Psoas muscle (tissue), 8 donors: ENCODE measurements around the gene FLNC. TPM values are rescaled to one million over a fixed set of nuclear protein-coding genes. Genes with fewer than 3 reads are reported as not detected.

ENCODE experiments used
- ATAC-seq, 4 donors: fragments of 200-7000 bp; cut with Tn5 transposase; one replicate each; pipeline ENCODE4 v1.9.1; 2020; ENCODE audit warnings: moderate library complexity in 3 of 4, mild to moderate bottlenecking in 2 of 4
- DNase-seq, 2 donors: peaks; one replicate each; pipeline ENCODE4 v3.0.0-alpha.2; 2020
- H3K27ac ChIP-seq: fragments of 200-600 bp; one replicate; pipeline ENCODE4 v1.8.0; 2022
- H3K27me3 ChIP-seq, 3 donors: fragments of 200-600 bp in 1 of 3; one replicate each; pipeline versions ENCODE4 v1.6.1 to v1.8.0; 2013 to 2022; ENCODE audit warnings: low read length in 2 of 3, mild to moderate bottlenecking in 2 of 3, moderate library complexity in 1 of 3; ENCODE audit not compliant: insufficient read depth in 3 of 3
- H3K36me3 ChIP-seq, 2 donors: fragments of 200-600 bp in 1 of 2; one replicate each; pipeline versions ENCODE4 v1.6.1 to v1.8.0; 2013 to 2022; ENCODE audit warnings: low read depth in 1 of 2, mild to moderate bottlenecking in 1 of 2, moderate library complexity in 1 of 2; ENCODE audit not compliant: insufficient read depth in 1 of 2
- H3K4me1 ChIP-seq: fragments of 200-600 bp; one replicate; pipeline ENCODE4 v1.8.0; 2022
- H3K4me3 ChIP-seq: fragments of 200-600 bp; one replicate; pipeline ENCODE4 v1.8.0; 2022; ENCODE audit warnings: mild to moderate bottlenecking
- H3K9me3 ChIP-seq: fragments of 200-600 bp; one replicate; pipeline ENCODE4 v1.8.0; 2022
- WGBS, 3 donors: extraction: QIAGEN DNeasy Blood & Tissue Kit; methylation state at CpG; one replicate each; pipeline versions ENCODE4 v1.1.6 to v1.1.7; 2013; 5-methylcytosine and 5-hydroxymethylcytosine counted together
- intact Hi-C, 2 donors: fragments of 100-400 bp; cut with DNase I; formaldehyde crosslinking; loops; one replicate each; pipeline versions ENCODE4 v1.11.0 to v1.14.2; 2022
- polyA plus RNA-seq, 3 donors: library from polyadenylated mRNA; stranded (reverse); fragments of 200-250 nt; gene quantifications; one replicate each; pipeline ENCODE4 v1.2.3, GENCODE V29; 2013
- total RNA-seq, 4 donors: library from RNA; stranded (reverse); fragmentation: NEBNext Ultra II Directional in 2 of 4; extraction: Animal tissue kit (Norgen Biotek cat#: 25700) in 2 of 4; gene quantifications; one replicate each; pipeline versions ENCODE4 v1.2.1 to v1.2.4, GENCODE V29; 2021 to 2023
- TF ChIP-seq, protein P1 (sequence below): fragments of 200-600 bp; IDR thresholded peaks from one replicate; pipeline ENCODE4 v1.8.0; 2022; ENCODE audit warnings: antibody characterized with exemption
- donor health status: healthy with polysubstance abuse.
- donor health status: DM: no; HTN: no; CAD: no; lungs with moderate emphysema.
- donor health status: Bipolar disorder and iron deficiency.
- donor health status: healthy.
- donor health status: DM: yes; HTN: yes; CAD: no.
- donor health status: DM: no; HTN: no; CAD: no.
- donor health status: DM: no; HTN: no; CAD: no.
- donor health status: DM: yes; HTN: yes; CAD: no.

Gene FLNC
- total and polyA plus RNA-seq, 7 donors = 1,080 to 6,311 (median 4,011) TPM

DNA sequence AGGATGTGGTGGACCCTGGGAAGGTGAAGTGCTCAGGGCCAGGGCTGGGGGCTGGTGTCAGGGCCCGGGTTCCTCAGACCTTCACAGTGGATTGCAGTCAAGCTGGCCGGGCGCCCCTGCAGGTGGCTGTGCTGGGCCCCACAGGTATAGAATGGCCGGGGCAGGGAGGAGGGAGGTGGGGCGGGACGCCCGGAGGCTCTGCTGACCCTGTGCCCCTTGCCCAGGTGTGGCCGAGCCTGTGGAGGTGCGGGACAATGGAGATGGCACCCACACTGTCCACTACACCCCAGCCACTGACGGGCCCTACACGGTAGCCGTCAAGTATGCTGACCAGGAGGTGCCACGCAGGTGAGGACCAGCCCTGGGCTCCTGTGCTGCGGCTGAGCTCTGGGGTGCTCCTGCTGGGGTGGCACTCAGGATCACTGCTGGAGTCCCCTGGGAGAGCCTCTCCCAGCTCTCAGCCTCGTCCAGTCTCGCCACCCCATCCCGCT lies 17.6 kb downstream of the FLNC start:
- WGBS, 3 donors = 73 to 85% (median 78%) methylated on average over 17 of the region's 17 CpGs

GRCh38 chr7:128848289-128849155 lies 18.3 kb downstream of the FLNC start:
- peak overlapping the region; percentile 58 for H3K27ac ChIP-seq
- ATAC-seq = peak in 3 of 4 donors; percentile 1 to 3 (median 2)
- H3K4me1 ChIP-seq = no peaks in the 10 kb centered on the region
- DNase-seq = no peak
- WGBS, 3 donors = 70 to 87% (median 71%) methylated on average over 30 to 31 of the region's 31 CpGs
- H3K9me3 ChIP-seq = no peaks in the 10 kb centered on the region
- H3K27me3 ChIP-seq = no peaks in the 10 kb centered on the region
- TF ChIP-seq, protein P1, sequence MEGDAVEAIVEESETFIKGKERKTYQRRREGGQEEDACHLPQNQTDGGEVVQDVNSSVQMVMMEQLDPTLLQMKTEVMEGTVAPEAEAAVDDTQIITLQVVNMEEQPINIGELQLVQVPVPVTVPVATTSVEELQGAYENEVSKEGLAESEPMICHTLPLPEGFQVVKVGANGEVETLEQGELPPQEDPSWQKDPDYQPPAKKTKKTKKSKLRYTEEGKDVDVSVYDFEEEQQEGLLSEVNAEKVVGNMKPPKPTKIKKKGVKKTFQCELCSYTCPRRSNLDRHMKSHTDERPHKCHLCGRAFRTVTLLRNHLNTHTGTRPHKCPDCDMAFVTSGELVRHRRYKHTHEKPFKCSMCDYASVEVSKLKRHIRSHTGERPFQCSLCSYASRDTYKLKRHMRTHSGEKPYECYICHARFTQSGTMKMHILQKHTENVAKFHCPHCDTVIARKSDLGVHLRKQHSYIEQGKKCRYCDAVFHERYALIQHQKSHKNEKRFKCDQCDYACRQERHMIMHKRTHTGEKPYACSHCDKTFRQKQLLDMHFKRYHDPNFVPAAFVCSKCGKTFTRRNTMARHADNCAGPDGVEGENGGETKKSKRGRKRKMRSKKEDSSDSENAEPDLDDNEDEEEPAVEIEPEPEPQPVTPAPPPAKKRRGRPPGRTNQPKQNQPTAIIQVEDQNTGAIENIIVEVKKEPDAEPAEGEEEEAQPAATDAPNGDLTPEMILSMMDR = no peak
- intact Hi-C loops = no loop called here
- H3K4me3 ChIP-seq = no peak overlapping the region
- H3K36me3 ChIP-seq = peaks cover 4 to 100% of the 10 kb centered on the region in 2 donors

More for the DNA sequence above, 17.6 kb downstream of the FLNC start:
- DNase-seq (no peak), ATAC-seq (peak in 2 of 4 donors; percentile 0 to 1)
- Histone ChIP-seq H3K27me3 (no peaks in the 10 kb centered on the region), H3K36me3 (peaks cover 4 to 100% of the 10 kb centered on the region in 2 donors), H3K4me3 (no peak overlapping the region), H3K4me1 (no peaks in the 10 kb centered on the region), H3K9me3 (no peaks in the 10 kb centered on the region), H3K27ac (peak overlapping the region; percentile 58)
- TF ChIP-seq, protein P1 = no peak
- intact Hi-C loops = no loop called here

DNA sequence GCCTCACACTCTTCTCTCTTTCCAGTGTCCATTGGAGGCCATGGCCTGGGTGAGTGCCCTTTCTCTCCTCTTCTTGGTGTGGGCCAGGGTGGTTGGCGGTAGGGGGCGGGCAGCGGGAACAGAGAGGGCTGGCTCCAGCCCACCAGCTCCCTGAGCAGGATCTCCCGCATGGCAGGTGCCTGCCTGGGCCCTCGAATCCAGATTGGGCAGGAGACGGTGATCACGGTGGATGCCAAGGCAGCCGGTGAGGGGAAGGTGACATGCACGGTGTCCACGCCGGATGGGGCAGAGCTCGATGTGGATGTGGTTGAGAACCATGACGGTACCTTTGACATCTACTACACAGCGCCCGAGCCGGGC lies 18.9 kb downstream of the FLNC start:
- no peaks in the 10 kb centered on the region for H3K27me3 ChIP-seq
- no peaks in the 10 kb centered on the region for H3K4me1 ChIP-seq
- no peaks in the 10 kb centered on the region for H3K9me3 ChIP-seq
- no peak overlapping the region for H3K4me3 ChIP-seq
- intact Hi-C loops = no loop called here
- TF ChIP-seq, protein P1 = no peak
- no peak for DNase-seq
- peak overlapping the region; percentile 58 for H3K27ac ChIP-seq
- ATAC-seq = no peak
- peaks cover 4 to 100% of the 10 kb centered on the region in 2 donors for H3K36me3 ChIP-seq
- WGBS, 3 donors = 60 to 83% (median 76%) methylated on average over 16 of the region's 16 CpGs

- TF ChIP-seq, protein P1 = no peak
- H3K27me3 ChIP-seq = no peaks in the 10 kb centered on the region
- peak overlapping the region; percentile 58 for H3K27ac ChIP-seq
- 79 to 86% (median 84%) methylated on average over 14 to 18 of the region's 18 CpGs for WGBS, 3 donors
- H3K9me3 ChIP-seq = no peaks in the 10 kb centered on the region
- ATAC-seq = peak in 1 of 4 donors; percentile 0
- intact Hi-C loops = no loop called here
- no peaks in the 10 kb centered on the region for H3K4me1 ChIP-seq
- no peak overlapping the region for H3K4me3 ChIP-seq
- no peak for DNase-seq
- H3K36me3 ChIP-seq = peaks cover 4 to 100% of the 10 kb centered on the region in 2 donors
Observed at GRCh38 chr7:128849804-128850490, 19.7 kb downstream of the FLNC start.
